Lung (tissue), 12 donors: Measurements from ENCODE around the gene SS18L1. TPM values are rescaled to one million over a fixed set of nuclear protein-coding genes. Genes with fewer than 3 reads are reported as not detected.

Source experiments
- ATAC-seq: fragments of 200-7000 bp; cut with Tn5 transposase; one replicate; pipeline ENCODE4 v1.9.1; 2020; ENCODE audit warnings: moderate number of reproducible peaks; ENCODE audit not compliant: insufficient read depth, low FRiP score
- DNase-seq, 3 donors: peaks; one replicate each; pipeline ENCODE4 v3.0.0-alpha.2; 2013 to 2017
- H3K27ac ChIP-seq, 2 donors: one replicate each; pipeline ENCODE4 v1.5.1; 2013; ENCODE audit warnings: mild to moderate bottlenecking in 2 of 2, moderate library complexity in 2 of 2, control low read depth in 1 of 2, inconsistent platforms in 1 of 2, low read depth in 1 of 2, low read length in 1 of 2
- H3K27me3 ChIP-seq, 3 donors: one replicate each; pipeline ENCODE4 v1.5.1; 2013; ENCODE audit warnings: low read length in 2 of 3; ENCODE audit not compliant: control insufficient read depth in 3 of 3, insufficient read depth in 3 of 3
- H3K36me3 ChIP-seq, 4 donors: one replicate each; pipeline ENCODE4 v1.5.1; 2013; ENCODE audit warnings: low read length in 4 of 4, mild to moderate bottlenecking in 1 of 4, moderate library complexity in 1 of 4; ENCODE audit not compliant: control insufficient read depth in 4 of 4, insufficient read depth in 4 of 4
- H3K4me1 ChIP-seq, 5 donors: one replicate each; pipeline ENCODE4 v1.5.1; 2013; ENCODE audit warnings: low read length in 5 of 5, mild to moderate bottlenecking in 2 of 5, moderate library complexity in 1 of 5; ENCODE audit not compliant: control insufficient read depth in 5 of 5, insufficient read depth in 5 of 5
- H3K4me3 ChIP-seq: one replicate; pipeline ENCODE4 v1.5.1; 2013; ENCODE audit warnings: mild to moderate bottlenecking, control low read depth, moderate library complexity
- H3K9ac ChIP-seq, 2 donors: one replicate each; pipeline ENCODE4 v1.5.1; 2013; ENCODE audit warnings: low read length in 2 of 2, control low read depth in 1 of 2; ENCODE audit not compliant: insufficient read depth in 1 of 2
- H3K9me3 ChIP-seq, 4 donors: one replicate each; pipeline ENCODE4 v1.5.1; 2013; ENCODE audit warnings: low read length in 3 of 4, mild to moderate bottlenecking in 1 of 4, moderate library complexity in 1 of 4; ENCODE audit not compliant: control insufficient read depth in 4 of 4, insufficient read depth in 3 of 4
- CTCF ChIP-seq: IDR thresholded peaks from 2 replicates; pipeline ENCODE4 v1.5.1; 2012; ENCODE audit warnings: mild to moderate bottlenecking; ENCODE audit errors: control extremely low read depth, extremely low read depth
- WGBS, 2 donors: extraction: QIAGEN DNeasy Blood & Tissue Kit; methylation state at CpG; one replicate each; pipeline ENCODE4 v1.1.7; 2013; 5-methylcytosine and 5-hydroxymethylcytosine counted together
- polyA plus RNA-seq, 2 donors: library from polyadenylated mRNA; stranded (reverse); fragments of 200-250 nt; gene quantifications; one replicate each; pipeline ENCODE4 v1.2.1, GENCODE V29; 2013
- total RNA-seq, 2 donors: library from RNA; depleted of rRNA in 1 of 2; stranded (reverse); fragments of >200 nt in 1 of 2; gene quantifications; one replicate each; pipeline ENCODE4 v1.2.1, GENCODE V29; 2014 to 2021
- donor health status: control.
- donor health status: control.
- donor health status: Bipolar disorder and iron deficiency.
- donor health status: healthy.
- donor health status: DM: yes; HTN: yes; CAD: no.

The SS18L1 gene
- total and polyA plus RNA-seq, 4 donors: 7.2 to 24.1 (median 14.9) TPM

GRCh38 chr20:62205618-62206387 lies 62.2 kb downstream of the SS18L1 start:
- Histone ChIP-seq H3K4me3 (no peak overlapping the region), H3K9ac (no peak overlapping the region), H3K9me3 (no peaks in the 10 kb centered on the region), H3K27me3 (peaks cover 0 to 18% (median 4%) of the 10 kb centered on the region in 3 donors), H3K4me1 (peaks cover 0 to 2% (median 0%) of the 10 kb centered on the region in 5 donors), H3K27ac (no peak overlapping the region), H3K36me3 (peaks cover 2 to 24% (median 6%) of the 10 kb centered on the region in 4 donors)
- DNase-seq: no peak
- no peak for TF ChIP-seq CTCF
- no peak for ATAC-seq
- WGBS, 2 donors: 93 to 96% methylated on average over 38 of the region's 38 CpGs

GRCh38 chr20:62206388-62206775 lies 62.8 kb downstream of the SS18L1 start:
- 88 to 94% methylated on average over 17 of the region's 17 CpGs for WGBS, 2 donors
- Histone ChIP-seq H3K9me3 (no peaks in the 10 kb centered on the region), H3K36me3 (peaks cover 2 to 19% (median 2%) of the 10 kb centered on the region in 4 donors), H3K27ac (no peak overlapping the region), H3K9ac (no peak overlapping the region), H3K4me3 (no peak overlapping the region), H3K4me1 (peaks cover 0 to 2% (median 0%) of the 10 kb centered on the region in 5 donors), H3K27me3 (peaks cover 0 to 18% (median 4%) of the 10 kb centered on the region in 3 donors)
- no peak for TF ChIP-seq CTCF
- ATAC-seq (no peak), DNase-seq (no peak)

- 64 to 77% methylated on average over 19 of the region's 19 CpGs for WGBS, 2 donors
- peaks cover 0 to 2% (median 0%) of the 10 kb centered on the region in 5 donors for H3K4me1 ChIP-seq
- no peak for ATAC-seq
- H3K27ac ChIP-seq: no peak overlapping the region
- no peak overlapping the region for H3K9ac ChIP-seq
- H3K4me3 ChIP-seq: no peak overlapping the region
- peaks cover 0 to 18% (median 4%) of the 10 kb centered on the region in 3 donors for H3K27me3 ChIP-seq
- H3K36me3 ChIP-seq: peaks cover 0 to 8% (median 0%) of the 10 kb centered on the region in 4 donors
- TF ChIP-seq CTCF: no peak
- DNase-seq: no peak
- no peaks in the 10 kb centered on the region for H3K9me3 ChIP-seq
These were observed 64.7 kb downstream of the SS18L1 start for GRCh38 chr20:62208061-62208794.
